Peyer's patch (tissue), 4 donors: ENCODE measurements around the gene PAQR3.

Source experiments
- CTCF ChIP-seq, 6 experiments: fragments of 450-650 bp in 4 of 6; fragments of 200-600 bp in 2 of 6; sonication (generic) in 1 of 6; IDR thresholded peaks; one replicate each; pipeline ENCODE4 v1.5.1; 2017 to 2019; ENCODE audit warnings: antibody characterized with exemption in 6 of 6, mild to moderate bottlenecking in 3 of 6, moderate library complexity in 1 of 6
- POLR2A ChIP-seq, 2 donors: fragments of 450-650 bp; IDR thresholded peaks; one replicate each; pipeline ENCODE4 v1.5.1; 2017; ENCODE audit warnings: antibody characterized with exemption in 2 of 2, mild to moderate bottlenecking in 2 of 2, moderate library complexity in 2 of 2

- TF ChIP-seq CTCF (IDR thresholded peaks at IDR 0.05) (no peak), POLR2A (IDR thresholded peaks at IDR 0.05) (no peak)
Observed at GRCh38 chr4:78902298-78902697, 36.9 kb downstream of the PAQR3 start.
